Neural crest cell (in vitro differentiated cells): ENCODE measurements around the gene UBTF. TPM values are rescaled to one million over a fixed set of nuclear protein-coding genes. Genes with fewer than 3 reads are reported as not detected.

Experiments
- DNase-seq: peaks from one replicate; pipeline ENCODE4 v3.0.0; 2021; ENCODE audit warnings: low read depth, mixed read lengths, low spot score
- H3K27ac Mint-ChIP-seq: one replicate; pipeline ENCODE4 v1.8.0; 2021; ENCODE audit warnings: mild to moderate bottlenecking, mixed read lengths; ENCODE audit not compliant: unreplicated experiment
- H3K27me3 Mint-ChIP-seq: 2 replicates; pipeline ENCODE4 v1.8.0; 2021; ENCODE audit warnings: low read depth, mild to moderate bottlenecking, mixed read lengths
- H3K36me3 Mint-ChIP-seq: 2 replicates; pipeline ENCODE4 v1.8.0; 2021; ENCODE audit warnings: low read depth, mild to moderate bottlenecking, mixed read lengths
- H3K4me1 Mint-ChIP-seq: 2 replicates; pipeline ENCODE4 v1.8.0; 2021; ENCODE audit warnings: mixed read lengths
- H3K4me3 Mint-ChIP-seq: one replicate; pipeline ENCODE4 v1.8.0; 2021; ENCODE audit warnings: mild to moderate bottlenecking, mixed read lengths
- H3K9me3 Mint-ChIP-seq: 2 replicates; pipeline ENCODE4 v1.8.0; 2021; ENCODE audit warnings: mixed read lengths
- total RNA-seq: library from RNA; stranded (reverse); gene quantifications from 2 replicates; pipeline ENCODE4 v1.2.1, GENCODE V29; 2021
- TF ChIP-seq, protein P1 (sequence below): fragments of 200-600 bp; sonication (generic); conservative IDR thresholded peaks from 2 replicates; pipeline ENCODE4 v1.5.0; 2021; ENCODE audit warnings: antibody characterized with exemption, mild to moderate bottlenecking

UBTF gene
- total RNA-seq, 1 donor from 2014 or later, result 106 TPM

DNA sequence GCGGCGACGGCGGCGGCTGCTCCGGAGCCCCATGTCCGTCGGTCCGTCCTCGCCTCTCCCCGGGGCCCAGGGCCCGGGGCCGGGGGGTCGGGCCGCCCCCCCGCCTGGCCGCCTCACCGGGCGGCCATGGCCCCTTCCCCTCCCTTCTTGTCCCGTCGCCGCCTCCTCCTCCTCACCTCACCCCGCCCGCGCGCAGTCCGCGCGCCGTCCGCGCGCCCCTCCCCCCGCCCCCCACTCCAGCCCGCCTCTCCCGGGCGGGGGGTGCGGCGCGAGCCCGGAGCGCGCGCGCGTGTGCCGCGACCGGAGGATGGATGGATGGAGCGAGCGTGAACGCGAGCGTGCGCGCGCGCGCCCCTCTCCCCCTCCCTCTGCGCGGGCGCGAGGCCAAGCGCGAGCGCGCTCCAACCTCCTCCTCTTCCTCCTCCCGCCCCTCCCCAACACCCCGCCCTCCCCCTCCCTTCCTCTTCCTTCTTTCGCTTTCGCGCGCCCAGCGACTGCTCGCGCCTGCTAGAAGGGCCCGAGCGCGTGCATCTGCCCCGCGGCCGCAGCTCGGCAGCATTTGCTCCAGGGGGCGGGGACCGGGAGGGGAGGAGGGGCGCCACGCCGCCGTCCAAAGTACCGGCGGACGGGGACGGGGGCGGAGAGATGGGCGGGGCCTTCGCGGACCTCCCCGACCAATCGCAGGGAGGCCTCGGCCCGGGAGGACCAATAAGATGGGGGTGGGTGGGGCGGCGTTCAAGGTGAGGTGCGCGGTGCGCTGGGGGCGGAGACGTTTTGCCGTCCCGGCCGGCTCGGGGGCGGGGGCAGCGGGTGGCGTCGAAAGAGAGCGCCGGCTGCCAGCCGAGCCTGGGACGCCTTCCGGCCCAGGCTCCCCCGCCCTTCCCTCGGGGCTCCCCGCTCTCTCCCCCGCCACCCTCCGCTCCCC, 19.7 kb downstream of the UBTF start, which contains the start of gene ATXN7L3:
TSS of gene ATXN7L3 (minus strand) at position 332 of the 925 bp plus-strand sequence. CDS start 1,814 bp downstream, outside the sequence.
- Mint-ChIP-seq H3K27ac (peak within 1 kb of the TSS; percentile 76), H3K9me3 (no peaks in the 10 kb centered on the region)

DNA sequence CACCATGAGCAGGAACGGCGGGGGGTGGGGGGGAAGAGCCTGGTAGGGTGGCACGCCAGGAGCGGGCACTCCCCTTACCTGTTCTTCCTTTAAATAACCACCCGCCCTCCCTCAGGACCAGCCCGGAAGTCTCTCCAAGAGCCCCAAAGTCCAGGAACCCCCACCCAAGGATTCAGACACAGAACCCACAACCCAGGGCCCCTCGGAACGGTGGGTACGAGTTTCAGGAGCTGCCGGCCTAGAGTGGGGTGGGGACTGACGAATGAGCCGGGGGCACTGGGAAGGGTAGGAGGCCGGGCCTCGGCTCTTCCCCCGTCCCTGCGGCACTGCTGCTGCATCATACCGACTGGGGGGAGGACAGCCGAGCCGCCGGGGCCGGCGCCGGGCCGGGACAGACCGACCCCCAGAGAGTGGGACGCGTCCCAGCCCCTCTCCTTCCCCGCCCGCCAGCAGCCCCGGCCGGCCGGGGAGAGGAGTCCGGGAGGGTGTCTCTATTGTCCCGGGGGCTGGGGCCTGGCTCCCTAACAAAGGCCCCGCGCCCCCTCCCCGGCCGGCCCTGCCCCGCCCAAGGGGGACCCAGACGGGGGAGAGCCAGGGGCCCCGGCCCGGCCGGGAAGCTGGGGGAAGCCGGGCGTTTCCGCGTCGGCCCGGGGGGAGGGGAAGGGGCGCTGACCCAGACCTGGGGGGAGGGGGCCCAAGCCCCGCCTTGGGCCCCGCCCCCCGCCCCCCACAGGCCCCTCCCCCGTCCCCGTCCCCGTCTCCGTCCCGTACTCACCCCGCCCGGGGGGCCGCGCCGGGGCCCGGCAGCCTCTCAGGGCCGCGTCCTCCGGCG, 20.5 kb downstream of the UBTF start:
- peak overlapping the region; percentile 87 for H3K4me3 Mint-ChIP-seq
- H3K36me3 Mint-ChIP-seq, result peaks cover 3% of the 10 kb centered on the region
- peak overlapping the region; percentile 62 for H3K27ac Mint-ChIP-seq
- peak; percentile 41 for DNase-seq
- no peaks in the 10 kb centered on the region for H3K27me3 Mint-ChIP-seq
- no peaks in the 10 kb centered on the region for H3K9me3 Mint-ChIP-seq
- H3K4me1 Mint-ChIP-seq, result peaks cover 30% of the 10 kb centered on the region
- TF ChIP-seq, protein P1, sequence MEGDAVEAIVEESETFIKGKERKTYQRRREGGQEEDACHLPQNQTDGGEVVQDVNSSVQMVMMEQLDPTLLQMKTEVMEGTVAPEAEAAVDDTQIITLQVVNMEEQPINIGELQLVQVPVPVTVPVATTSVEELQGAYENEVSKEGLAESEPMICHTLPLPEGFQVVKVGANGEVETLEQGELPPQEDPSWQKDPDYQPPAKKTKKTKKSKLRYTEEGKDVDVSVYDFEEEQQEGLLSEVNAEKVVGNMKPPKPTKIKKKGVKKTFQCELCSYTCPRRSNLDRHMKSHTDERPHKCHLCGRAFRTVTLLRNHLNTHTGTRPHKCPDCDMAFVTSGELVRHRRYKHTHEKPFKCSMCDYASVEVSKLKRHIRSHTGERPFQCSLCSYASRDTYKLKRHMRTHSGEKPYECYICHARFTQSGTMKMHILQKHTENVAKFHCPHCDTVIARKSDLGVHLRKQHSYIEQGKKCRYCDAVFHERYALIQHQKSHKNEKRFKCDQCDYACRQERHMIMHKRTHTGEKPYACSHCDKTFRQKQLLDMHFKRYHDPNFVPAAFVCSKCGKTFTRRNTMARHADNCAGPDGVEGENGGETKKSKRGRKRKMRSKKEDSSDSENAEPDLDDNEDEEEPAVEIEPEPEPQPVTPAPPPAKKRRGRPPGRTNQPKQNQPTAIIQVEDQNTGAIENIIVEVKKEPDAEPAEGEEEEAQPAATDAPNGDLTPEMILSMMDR, result no peak

More for the DNA sequence above, 19.7 kb downstream of the UBTF start, which contains the start of gene ATXN7L3:
- H3K27me3 Mint-ChIP-seq, result no peaks in the 10 kb centered on the region
- peaks cover 3% of the 10 kb centered on the region for H3K36me3 Mint-ChIP-seq
- TF ChIP-seq, protein P1, result no peak
- peaks cover 31% of the 10 kb centered on the region for H3K4me1 Mint-ChIP-seq
- peak within 1 kb of the TSS; percentile 91 for H3K4me3 Mint-ChIP-seq
- peak; percentile 93 for DNase-seq

DNA sequence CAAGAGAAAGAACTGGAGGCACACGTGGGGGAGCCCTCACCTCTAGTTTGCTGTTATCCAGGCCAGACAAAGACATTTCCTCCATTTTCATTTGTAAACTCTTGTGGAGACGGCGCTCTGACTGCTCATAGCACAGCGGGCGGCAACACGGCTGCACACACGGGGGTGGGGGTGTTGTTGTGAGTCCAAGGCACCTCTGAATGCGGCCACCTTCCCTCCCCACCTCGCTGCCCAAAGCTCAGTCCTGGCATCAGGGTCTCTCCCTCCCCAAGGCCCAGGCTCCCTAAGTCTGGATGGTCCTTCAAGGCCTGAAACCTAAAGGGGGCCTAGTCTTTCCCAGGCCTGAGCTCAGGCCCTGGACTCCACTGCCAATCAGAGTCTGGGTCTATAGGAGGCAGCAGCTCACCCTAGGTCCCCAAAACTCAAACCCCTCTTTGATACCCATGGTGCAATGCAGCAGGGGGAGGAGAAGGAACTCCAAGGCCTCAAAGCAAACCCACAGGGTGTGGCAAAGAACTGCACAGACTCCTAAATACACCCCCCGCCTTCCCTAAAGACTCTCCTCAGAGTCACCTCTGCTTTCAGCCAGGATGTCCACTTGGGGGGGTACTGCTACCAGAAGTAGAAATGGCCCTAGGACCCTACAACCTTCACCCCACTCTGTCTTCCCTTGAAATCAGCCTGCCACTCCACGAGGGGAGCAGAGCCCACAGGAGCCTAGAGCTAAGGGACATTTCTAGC, 21.3 kb downstream of the UBTF start:
- Mint-ChIP-seq H3K27ac (peak overlapping the region; percentile 62), H3K9me3 (no peaks in the 10 kb centered on the region), H3K27me3 (no peaks in the 10 kb centered on the region), H3K4me1 (peaks cover 24% of the 10 kb centered on the region), H3K36me3 (peaks cover 3% of the 10 kb centered on the region), H3K4me3 (peak overlapping the region; percentile 87)
- TF ChIP-seq, protein P1, result no peak
- no peak for DNase-seq

DNA sequence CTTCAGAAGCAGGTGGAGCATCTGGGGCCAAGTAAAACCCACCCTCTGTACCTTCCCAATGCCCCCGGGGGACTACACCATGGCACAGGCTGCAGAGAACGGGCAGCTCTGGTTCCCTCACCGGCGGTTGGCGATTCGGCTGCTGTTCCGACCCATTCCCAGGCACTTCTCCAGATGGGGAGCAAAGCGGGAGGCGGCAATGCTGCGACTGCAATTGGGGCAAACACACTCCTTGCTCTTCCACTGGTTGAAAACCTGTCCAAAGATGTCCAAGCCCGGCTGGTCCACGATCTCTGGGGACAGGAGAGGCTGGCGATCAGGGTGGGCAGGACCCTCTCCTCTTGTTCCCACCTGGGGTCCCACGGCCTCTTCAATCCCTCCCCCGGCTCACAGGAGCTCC, 22.4 kb downstream of the UBTF start:
- H3K27ac Mint-ChIP-seq, result no peak overlapping the region
- TF ChIP-seq, protein P1, result no peak

More for the DNA sequence above, 22.4 kb downstream of the UBTF start:
- no peaks in the 10 kb centered on the region for H3K27me3 Mint-ChIP-seq
- H3K36me3 Mint-ChIP-seq, result peaks cover 3% of the 10 kb centered on the region
- peak overlapping the region; percentile 87 for H3K4me3 Mint-ChIP-seq
- no peak for DNase-seq
- H3K4me1 Mint-ChIP-seq, result peaks cover 28% of the 10 kb centered on the region
- H3K9me3 Mint-ChIP-seq, result no peaks in the 10 kb centered on the region
